ENCODE data around the gene SP9.
A peak's percentile ranks its signal among the peaks of the same experiment; 100 is the strongest.

SP9 gene

DNA sequence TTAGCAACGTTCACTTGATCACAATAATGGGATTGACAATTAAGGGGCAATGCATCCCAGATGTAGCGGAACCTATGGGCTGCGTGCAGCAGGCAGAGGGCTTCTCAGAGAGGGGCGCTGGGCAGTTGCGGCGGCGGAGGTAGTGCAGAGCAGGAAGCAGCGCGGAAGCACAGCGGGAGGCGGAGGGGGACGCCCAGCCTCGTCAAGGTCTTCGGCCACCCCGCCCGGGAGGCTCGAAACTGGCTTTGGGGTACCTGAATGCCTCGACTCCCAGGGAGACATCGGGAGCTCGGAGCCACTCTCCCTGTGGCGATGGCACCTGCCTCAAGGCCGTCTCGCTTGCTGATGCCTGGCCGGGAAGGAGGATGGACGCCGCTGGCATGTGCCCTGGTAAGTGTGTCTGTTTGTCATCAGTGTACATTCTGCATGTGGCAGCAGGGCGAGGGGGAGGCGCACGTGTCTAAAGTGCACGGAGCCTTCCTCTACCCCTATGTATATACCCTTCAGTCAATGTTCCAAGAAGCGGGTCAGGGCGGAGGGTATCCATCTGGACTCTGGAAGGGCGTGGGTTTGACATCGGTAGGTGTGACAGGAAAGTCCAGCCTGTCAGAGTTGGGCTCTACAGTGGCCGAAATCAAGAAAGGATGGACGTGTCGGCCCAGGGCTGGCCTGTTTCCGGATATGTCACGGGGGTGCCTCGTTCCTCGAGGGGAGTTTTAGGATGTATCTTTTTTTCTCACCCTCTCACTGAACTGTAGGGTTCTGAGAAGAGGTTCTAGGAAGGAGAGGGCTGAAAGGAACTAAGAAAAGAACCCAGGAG lies 7.5 kb upstream of the SP9 start:
- Histone ChIP-seq H3K27ac (ENCODE audit: low read depth, low read length) (no peak overlapping the region), H3K27me3 (ENCODE audit: control insufficient read depth in 1 of 2, insufficient read depth in 2 of 2, low read length in 2 of 2) (peaks cover 58 to 68% of the 10 kb centered on the region in 2 donors), H3K4me3 (ENCODE audit: low read depth in 1 of 2, low read length in 2 of 2) (peak overlapping the region in 1 of 2 donors; percentile 44), H3K36me3 (ENCODE audit: insufficient read depth, low read length) (no peaks in the 10 kb centered on the region), H3K4me1 (ENCODE audit: insufficient read depth, low read length) (peaks cover 18% of the 10 kb centered on the region), H3K9me3 (ENCODE audit: low read length) (peaks cover 7% of the 10 kb centered on the region), H3K9ac (ENCODE audit: low read length) (no peak overlapping the region)

DNA sequence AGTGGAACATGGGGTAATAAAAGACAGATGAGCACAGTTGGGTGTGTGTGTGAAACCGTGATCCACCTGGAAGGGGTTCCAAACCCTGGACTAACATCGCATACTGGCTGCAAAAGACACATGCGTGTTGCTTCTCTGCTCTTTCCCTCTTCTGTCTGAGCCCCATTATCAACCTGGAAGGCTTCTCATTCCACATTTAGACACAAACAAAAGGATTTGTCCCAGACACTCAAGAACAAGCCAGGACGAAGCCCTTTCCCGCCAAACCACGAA lies 7.0 kb upstream of the SP9 start:
- peaks cover 7% of the 10 kb centered on the region for H3K9me3 ChIP-seq (ENCODE audit: low read length)
- no peak overlapping the region for H3K27ac ChIP-seq (ENCODE audit: low read depth, low read length)
- no peak overlapping the region for H3K9ac ChIP-seq (ENCODE audit: low read length)
- peaks cover 18% of the 10 kb centered on the region for H3K4me1 ChIP-seq (ENCODE audit: insufficient read depth, low read length)
- no peaks in the 10 kb centered on the region for H3K36me3 ChIP-seq (ENCODE audit: insufficient read depth, low read length)
- no peak overlapping the region for H3K4me3 ChIP-seq (ENCODE audit: low read depth in 1 of 2, low read length in 2 of 2)
- H3K27me3 ChIP-seq (ENCODE audit: control insufficient read depth in 1 of 2, insufficient read depth in 2 of 2, low read length in 2 of 2): peaks cover 63 to 74% of the 10 kb centered on the region in 2 donors

DNA sequence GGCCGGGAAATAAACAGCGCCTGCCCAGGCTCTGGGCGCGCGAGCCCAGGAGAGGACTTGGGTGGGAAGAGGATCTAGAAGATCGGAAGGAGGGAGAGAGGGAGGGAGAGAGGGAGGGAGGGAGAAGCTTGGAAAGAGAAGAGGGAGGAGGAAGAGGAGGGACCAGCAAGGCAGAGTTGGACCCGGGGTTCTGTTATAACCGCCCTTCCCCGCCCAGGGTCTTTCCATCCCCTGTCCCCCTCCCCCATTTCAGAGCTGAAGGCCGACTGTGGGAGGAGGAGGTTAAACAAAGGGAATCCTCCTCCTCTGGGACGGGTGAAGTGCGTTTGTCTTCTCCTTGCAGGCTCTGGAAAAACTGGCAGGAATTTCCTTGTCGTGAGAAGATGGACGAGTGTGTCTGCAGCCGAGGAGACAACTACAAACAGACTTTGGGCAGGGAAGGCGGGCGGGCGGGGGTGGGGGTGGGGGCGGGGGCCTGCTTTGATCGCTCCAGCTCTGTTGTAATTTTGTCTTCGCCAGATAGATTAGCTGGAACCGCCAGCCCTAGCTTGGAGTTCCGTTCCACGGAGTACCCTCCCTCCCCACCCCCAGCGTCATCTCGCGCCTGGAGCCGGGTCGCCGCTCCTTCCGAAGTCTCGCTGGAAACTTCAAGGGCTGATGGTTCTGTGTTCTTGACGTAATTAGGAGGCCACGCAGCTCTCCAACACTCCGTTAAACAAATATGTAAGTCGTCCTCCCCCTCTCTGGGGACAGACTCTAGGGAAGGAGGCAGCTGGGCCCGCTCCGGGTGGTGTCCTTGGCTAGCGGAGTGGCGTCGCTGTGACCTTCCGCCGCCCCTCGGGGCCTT lies 6.4 kb upstream of the SP9 start:
- Histone ChIP-seq H3K36me3 (ENCODE audit: insufficient read depth, low read length) (no peaks in the 10 kb centered on the region), H3K27me3 (ENCODE audit: control insufficient read depth in 1 of 2, insufficient read depth in 2 of 2, low read length in 2 of 2) (peaks cover 69 to 79% of the 10 kb centered on the region in 2 donors), H3K9me3 (ENCODE audit: low read length) (peaks cover 7% of the 10 kb centered on the region), H3K27ac (ENCODE audit: low read depth, low read length) (no peak overlapping the region), H3K9ac (ENCODE audit: low read length) (no peak overlapping the region), H3K4me3 (ENCODE audit: low read depth in 1 of 2, low read length in 2 of 2) (no peak overlapping the region), H3K4me1 (ENCODE audit: insufficient read depth, low read length) (peaks cover 21% of the 10 kb centered on the region)

DNA sequence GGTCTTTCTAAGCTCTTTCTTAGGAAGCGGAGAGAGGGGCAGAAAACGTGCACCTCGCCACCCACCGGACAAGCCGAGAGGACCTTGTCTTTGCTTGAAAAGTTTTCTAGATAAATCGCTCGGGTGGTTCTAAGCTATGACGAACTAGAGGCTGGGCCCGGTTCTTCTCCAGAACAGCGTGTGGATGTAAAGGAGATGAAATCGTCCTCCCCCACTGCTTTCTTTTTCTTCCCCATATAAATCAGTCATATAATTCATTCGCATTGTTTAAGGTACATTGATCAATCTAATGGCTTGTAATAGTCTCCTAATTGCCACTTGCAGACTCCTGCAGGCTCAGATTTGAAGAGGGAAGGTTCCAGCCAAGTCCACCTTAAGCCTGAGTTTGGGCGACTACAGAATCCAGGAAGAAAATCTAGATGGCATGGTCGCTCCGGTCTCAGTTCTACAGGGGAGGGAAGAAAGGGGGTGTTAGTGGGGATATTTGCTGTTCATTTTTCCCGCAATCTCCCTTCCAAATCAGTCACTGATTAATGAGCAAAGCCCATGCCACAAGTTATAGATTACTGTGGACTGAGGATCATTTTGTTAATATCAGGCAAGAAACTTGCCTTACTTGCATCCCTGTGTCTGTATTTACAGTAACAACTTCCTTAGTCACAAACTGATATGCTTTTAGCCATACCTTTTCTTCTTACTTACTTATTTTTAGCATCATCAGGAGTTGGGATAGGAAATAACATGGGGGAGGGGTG lies 5.6 kb upstream of the SP9 start:
- Histone ChIP-seq H3K27ac (ENCODE audit: low read depth, low read length) (no peak overlapping the region), H3K27me3 (ENCODE audit: control insufficient read depth in 1 of 2, insufficient read depth in 2 of 2, low read length in 2 of 2) (peaks cover 77 to 87% of the 10 kb centered on the region in 2 donors), H3K9ac (ENCODE audit: low read length) (no peak overlapping the region), H3K9me3 (ENCODE audit: low read length) (peaks cover 7% of the 10 kb centered on the region), H3K36me3 (ENCODE audit: insufficient read depth, low read length) (no peaks in the 10 kb centered on the region), H3K4me1 (ENCODE audit: insufficient read depth, low read length) (peaks cover 29% of the 10 kb centered on the region), H3K4me3 (ENCODE audit: low read depth in 1 of 2, low read length in 2 of 2) (no peak overlapping the region)

DNA sequence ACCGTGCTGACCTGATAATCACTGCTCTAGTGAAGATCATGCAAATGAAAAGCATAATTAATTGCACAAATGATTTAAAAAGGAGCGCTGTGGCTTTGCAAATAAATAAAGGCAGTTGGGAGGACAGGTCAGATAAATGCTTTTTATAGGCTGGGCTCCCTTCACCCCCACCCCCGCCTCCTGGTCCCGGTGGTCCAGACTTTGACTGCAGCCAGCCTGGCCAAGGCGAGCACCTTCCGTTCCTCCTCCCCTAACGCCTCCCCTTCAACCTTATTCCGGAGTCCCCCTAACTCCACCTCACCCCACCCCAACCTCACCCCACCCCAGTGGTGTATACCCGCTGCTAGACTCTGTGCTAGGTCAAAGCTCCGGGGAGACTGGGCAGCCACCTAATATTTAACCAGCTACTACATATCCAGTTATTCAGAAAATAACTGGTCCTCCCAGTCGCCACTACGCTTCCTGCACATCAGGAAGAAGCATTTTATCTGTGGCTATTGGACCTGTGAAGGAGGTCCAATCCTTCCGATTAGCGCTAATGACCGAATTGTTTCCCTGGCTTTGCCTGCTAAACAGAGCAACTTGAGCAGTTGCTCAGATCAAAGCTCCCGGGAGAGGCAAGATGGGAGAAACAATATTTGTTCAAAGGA lies 3.7 kb upstream of the SP9 start:
- no peak overlapping the region for H3K4me3 ChIP-seq (ENCODE audit: low read depth in 1 of 2, low read length in 2 of 2)
- H3K9ac ChIP-seq (ENCODE audit: low read length): no peak overlapping the region
- peaks cover 94 to 97% of the 10 kb centered on the region in 2 donors for H3K27me3 ChIP-seq (ENCODE audit: control insufficient read depth in 1 of 2, insufficient read depth in 2 of 2, low read length in 2 of 2)
- H3K4me1 ChIP-seq (ENCODE audit: insufficient read depth, low read length): peaks cover 37% of the 10 kb centered on the region
- no peak overlapping the region for H3K27ac ChIP-seq (ENCODE audit: low read depth, low read length)
- peaks cover 7% of the 10 kb centered on the region for H3K9me3 ChIP-seq (ENCODE audit: low read length)
- H3K36me3 ChIP-seq (ENCODE audit: insufficient read depth, low read length): no peaks in the 10 kb centered on the region

DNA sequence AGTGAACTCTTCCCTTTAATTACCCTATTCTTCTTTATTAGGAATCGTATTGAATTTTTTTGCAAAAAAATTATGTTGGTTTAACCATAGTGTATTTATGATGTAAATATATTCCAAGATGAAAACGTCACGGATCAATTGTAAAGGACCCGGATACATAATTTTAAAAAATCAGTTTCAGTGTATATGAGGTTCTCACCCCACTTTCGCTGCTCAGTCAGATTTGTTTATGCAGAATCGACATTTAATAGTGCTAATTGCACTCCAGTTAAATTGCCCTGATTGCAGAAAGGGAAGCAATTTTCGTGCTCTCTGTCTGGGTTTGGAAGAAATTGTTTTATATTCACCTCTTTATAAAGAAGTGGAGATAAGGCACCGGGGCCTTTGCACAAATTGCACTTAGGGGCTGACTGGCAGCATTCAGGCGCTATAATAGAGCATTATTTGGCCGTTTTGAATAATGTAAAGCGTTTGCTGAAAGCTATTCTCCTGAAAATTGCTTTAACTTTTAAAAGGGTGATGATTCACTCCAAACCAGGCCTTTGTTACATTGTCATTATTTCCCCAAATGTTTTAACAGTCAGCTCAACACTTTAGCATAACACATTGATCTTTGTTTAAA lies 3.0 kb upstream of the SP9 start:
- no peak overlapping the region for H3K27ac ChIP-seq (ENCODE audit: low read depth, low read length)
- no peak overlapping the region for H3K4me3 ChIP-seq (ENCODE audit: low read depth in 1 of 2, low read length in 2 of 2)
- H3K9me3 ChIP-seq (ENCODE audit: low read length): peaks cover 7% of the 10 kb centered on the region
- no peaks in the 10 kb centered on the region for H3K36me3 ChIP-seq (ENCODE audit: insufficient read depth, low read length)
- H3K27me3 ChIP-seq (ENCODE audit: control insufficient read depth in 1 of 2, insufficient read depth in 2 of 2, low read length in 2 of 2): peaks cover 93 to 98% of the 10 kb centered on the region in 2 donors
- no peak overlapping the region for H3K9ac ChIP-seq (ENCODE audit: low read length)
- H3K4me1 ChIP-seq (ENCODE audit: insufficient read depth, low read length): peaks cover 32% of the 10 kb centered on the region

DNA sequence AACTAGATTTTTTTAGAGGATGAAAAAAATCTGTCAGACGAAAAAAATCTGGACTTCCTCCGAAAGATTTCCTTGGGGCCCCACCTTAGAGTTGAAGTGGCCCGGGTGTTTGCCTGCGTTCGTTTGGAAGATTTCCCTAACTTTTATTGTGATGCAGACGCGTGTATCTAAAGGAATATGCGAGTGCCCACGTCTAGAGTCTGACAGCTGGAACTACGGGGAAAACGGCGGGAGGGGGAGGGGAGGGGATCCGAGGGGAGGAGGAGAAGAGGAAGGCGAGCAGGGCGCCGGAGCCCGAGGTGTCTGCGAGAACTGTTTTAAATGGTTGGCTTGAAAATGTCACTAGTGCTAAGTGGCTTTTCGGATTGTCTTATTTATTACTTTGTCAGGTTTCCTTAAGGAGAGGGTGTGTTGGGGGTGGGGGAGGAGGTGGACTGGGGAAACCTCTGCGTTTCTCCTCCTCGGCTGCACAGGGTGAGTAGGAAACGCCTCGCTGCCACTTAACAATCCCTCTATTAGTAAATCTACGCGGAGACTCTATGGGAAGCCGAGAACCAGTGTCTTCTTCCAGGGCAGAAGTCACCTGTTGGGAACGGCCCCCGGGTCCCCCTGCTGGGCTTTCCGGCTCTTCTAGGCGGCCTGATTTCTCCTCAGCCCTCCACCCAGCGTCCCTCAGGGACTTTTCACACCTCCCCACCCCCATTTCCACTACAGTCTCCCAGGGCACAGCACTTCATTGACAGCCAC lies 2.4 kb upstream of the SP9 start:
- peaks cover 7% of the 10 kb centered on the region for H3K9me3 ChIP-seq (ENCODE audit: low read length)
- peaks cover 86 to 97% of the 10 kb centered on the region in 2 donors for H3K27me3 ChIP-seq (ENCODE audit: control insufficient read depth in 1 of 2, insufficient read depth in 2 of 2, low read length in 2 of 2)
- no peak overlapping the region for H3K9ac ChIP-seq (ENCODE audit: low read length)
- H3K36me3 ChIP-seq (ENCODE audit: insufficient read depth, low read length): no peaks in the 10 kb centered on the region
- H3K4me1 ChIP-seq (ENCODE audit: insufficient read depth, low read length): peaks cover 25% of the 10 kb centered on the region
- H3K4me3 ChIP-seq (ENCODE audit: low read depth in 1 of 2, low read length in 2 of 2): no peak overlapping the region
- H3K27ac ChIP-seq (ENCODE audit: low read depth, low read length): no peak overlapping the region

DNA sequence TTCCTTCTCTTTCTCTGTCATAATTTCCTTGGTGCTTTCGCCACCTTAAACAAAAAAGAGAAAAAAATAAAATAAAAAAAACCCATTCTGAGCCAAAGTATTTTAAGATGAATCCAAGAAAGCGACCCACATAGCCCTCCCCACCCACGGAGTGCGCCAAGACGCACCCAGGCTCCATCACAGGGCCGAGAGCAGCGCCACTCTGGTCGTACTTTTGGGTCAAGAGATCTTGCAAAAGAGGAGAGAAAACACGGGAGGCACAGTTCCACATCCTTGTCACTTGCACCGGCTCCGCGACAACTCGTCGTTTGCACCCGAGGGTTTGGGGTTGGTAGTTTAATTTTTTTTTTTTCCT lies 1.8 kb upstream of the SP9 start:
- peaks cover 86 to 97% of the 10 kb centered on the region in 2 donors for H3K27me3 ChIP-seq (ENCODE audit: control insufficient read depth in 1 of 2, insufficient read depth in 2 of 2, low read length in 2 of 2)
- no peak overlapping the region for H3K4me3 ChIP-seq (ENCODE audit: low read depth in 1 of 2, low read length in 2 of 2)
- peaks cover 7% of the 10 kb centered on the region for H3K9me3 ChIP-seq (ENCODE audit: low read length)
- no peak overlapping the region for H3K9ac ChIP-seq (ENCODE audit: low read length)
- H3K27ac ChIP-seq (ENCODE audit: low read depth, low read length): no peak overlapping the region
- no peaks in the 10 kb centered on the region for H3K36me3 ChIP-seq (ENCODE audit: insufficient read depth, low read length)
- H3K4me1 ChIP-seq (ENCODE audit: insufficient read depth, low read length): peaks cover 20% of the 10 kb centered on the region

DNA sequence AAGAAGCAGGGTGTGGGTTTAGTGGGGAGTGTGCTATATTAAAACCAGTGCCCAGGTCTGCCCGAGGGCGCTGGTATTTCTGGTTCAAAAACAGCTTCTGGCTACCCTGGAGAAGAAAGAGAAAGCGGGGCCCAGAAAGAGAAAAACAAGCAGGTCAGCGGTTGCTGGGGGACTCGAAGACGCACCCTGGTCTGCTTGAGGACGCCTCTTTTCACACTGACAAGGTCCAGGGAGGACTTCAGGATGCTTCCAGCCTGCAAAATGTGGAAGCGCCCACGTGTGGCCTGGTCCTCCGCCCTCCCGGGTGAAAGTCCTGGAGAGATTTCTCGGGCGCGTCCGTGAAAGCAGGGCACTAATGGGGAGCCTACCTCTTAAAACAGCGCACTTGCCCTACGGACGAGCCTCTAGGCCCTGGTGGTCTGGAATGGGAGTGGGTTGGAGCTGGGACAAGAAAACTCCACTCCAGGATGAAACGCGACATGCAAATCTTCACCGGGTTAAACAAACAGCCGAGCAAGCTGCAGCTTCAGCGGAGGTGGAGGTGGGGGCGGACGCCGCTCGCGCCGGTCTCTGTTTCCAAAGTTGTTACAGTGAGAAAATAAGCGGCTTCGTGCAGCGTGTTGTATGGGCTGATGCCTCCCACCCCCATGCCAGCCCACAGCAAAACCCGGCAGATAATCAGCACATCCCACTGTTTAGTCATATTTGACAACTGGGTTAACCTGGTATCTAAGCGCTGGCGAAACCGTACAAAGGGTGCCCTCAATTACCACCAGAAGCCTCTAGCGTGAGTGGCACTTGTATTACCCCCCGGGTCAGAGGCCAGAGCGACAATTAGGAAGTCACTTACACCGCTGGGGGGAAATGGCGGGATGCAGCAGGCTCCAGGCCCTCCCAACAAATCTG lies 1.1 kb upstream of the SP9 start:
- no peak overlapping the region for H3K27ac ChIP-seq (ENCODE audit: low read depth, low read length)
- H3K9ac ChIP-seq (ENCODE audit: low read length): no peak overlapping the region
- peaks cover 88 to 98% of the 10 kb centered on the region in 2 donors for H3K27me3 ChIP-seq (ENCODE audit: control insufficient read depth in 1 of 2, insufficient read depth in 2 of 2, low read length in 2 of 2)
- peaks cover 20% of the 10 kb centered on the region for H3K4me1 ChIP-seq (ENCODE audit: insufficient read depth, low read length)
- peaks cover 7% of the 10 kb centered on the region for H3K9me3 ChIP-seq (ENCODE audit: low read length)
- peak overlapping the region in 1 of 2 donors; percentile 6 for H3K4me3 ChIP-seq (ENCODE audit: low read depth in 1 of 2, low read length in 2 of 2)
- H3K36me3 ChIP-seq (ENCODE audit: insufficient read depth, low read length): no peaks in the 10 kb centered on the region

Data from muscle layer of colon (tissue), 2 donors.